OCI-LY7 (cell line): ENCODE measurements around the gene RNF144B. TPM values are rescaled to one million over a fixed set of nuclear protein-coding genes. Genes with fewer than 3 reads are reported as not detected.
A peak's percentile ranks its signal among the peaks of the same experiment; 100 is the strongest.

Source experiments
- BruUV-seq: library from RNA; stranded (reverse); fragments of 400-500 nt; replicated peaks from 2 replicates; lab custom pipeline; 2021; lab: Mats Ljungman, UMichigan
- CTCF ChIA-PET: fragments of 300-600 bp; sonication (Branson Sonifier 250); formaldehyde crosslinking; loops from one replicate; lab custom pipeline; 2022; ENCODE audit warnings: antibody characterized with exemption; ENCODE audit not compliant: unreplicated experiment; lab: Charles Lee
- POLR2A ChIA-PET: fragments of 300-600 bp; sonication (Branson Sonifier 250); formaldehyde crosslinking; loops from one replicate; lab custom pipeline; 2022; ENCODE audit warnings: antibody characterized with exemption; lab: Charles Lee
- DNase-seq: peaks from one replicate; pipeline ENCODE4 v3.0.0-alpha.2; 2015; ENCODE audit warnings: low spot score
- H2AFZ ChIP-seq: fragments of 200-600 bp; sonication (generic), shearing (Covaris generic); 2 replicates; pipeline ENCODE4 v1.6.1; 2014; ENCODE audit warnings: mild to moderate bottlenecking, antibody characterized with exemption, low read length, moderate library complexity
- H3K27ac ChIP-seq: fragments of 200-600 bp; sonication (generic); 2 replicates; pipeline ENCODE4 v1.5.1; 2014; ENCODE audit warnings: mixed run types, low read depth, mild to moderate bottlenecking, moderate library complexity, low read length, inconsistent platforms; ENCODE audit not compliant: poor library complexity, severe bottlenecking
- H3K36me3 ChIP-seq: fragments of 200-600 bp; sonication (generic); 2 replicates; pipeline ENCODE4 v1.6.1; 2014; ENCODE audit warnings: mild to moderate bottlenecking, antibody characterized with exemption, low read length, moderate library complexity, mixed read lengths; ENCODE audit not compliant: insufficient read depth
- H3K4me1 ChIP-seq: fragments of 200-600 bp; sonication (generic); 2 replicates; pipeline ENCODE4 v1.5.1; 2014; ENCODE audit warnings: mild to moderate bottlenecking, low read length; ENCODE audit not compliant: insufficient read depth, poor library complexity, severe bottlenecking
- H3K4me2 ChIP-seq: fragments of 200-600 bp; sonication (generic); 2 replicates; pipeline ENCODE4 v1.6.1; 2014; ENCODE audit warnings: mild to moderate bottlenecking, low read length
- H3K4me3 ChIP-seq: fragments of 200-600 bp; sonication (generic); 2 replicates; pipeline ENCODE4 v1.5.1; 2014; ENCODE audit warnings: mild to moderate bottlenecking, low read depth, low read length; ENCODE audit not compliant: poor library complexity, severe bottlenecking
- H3K79me2 ChIP-seq: fragments of 200-600 bp; sonication (generic); 2 replicates; pipeline ENCODE4 v1.6.1; 2016; ENCODE audit warnings: low read depth, mild to moderate bottlenecking, low read length, moderate library complexity, mixed read lengths; ENCODE audit not compliant: insufficient read depth
- H3K9me2 ChIP-seq: fragments of 200-600 bp; sonication (generic); 2 replicates; pipeline ENCODE4 v1.6.1; 2016; ENCODE audit warnings: mild to moderate bottlenecking, low read length, mixed read lengths; ENCODE audit not compliant: insufficient read depth
- H3K9me3 ChIP-seq: fragments of 200-600 bp; sonication (generic); 2 replicates; pipeline ENCODE4 v1.6.1; 2014; ENCODE audit warnings: mild to moderate bottlenecking, mixed run types, low read length, mixed read lengths
- H4K20me1 ChIP-seq: fragments of 200-600 bp; sonication (generic); 2 replicates; pipeline ENCODE4 v1.6.1; 2014; ENCODE audit warnings: mild to moderate bottlenecking, antibody characterized with exemption, low read length, moderate library complexity, mixed read lengths; ENCODE audit not compliant: insufficient read depth
- CTCF ChIP-seq: fragments of 200-600 bp; sonication (generic); conservative IDR thresholded peaks from 2 replicates; pipeline ENCODE4 v1.5.1; 2014; ENCODE audit warnings: mild to moderate bottlenecking, antibody characterized with exemption, low read length, moderate library complexity, mixed read lengths
- EZH2phosphoT487 ChIP-seq: fragments of 200-600 bp; sonication (generic); IDR thresholded peaks from 2 replicates; pipeline ENCODE4 v1.6.1; 2018; ENCODE audit warnings: low read depth, borderline replicate concordance, mild to moderate bottlenecking, mixed run types, antibody characterized with exemption, low read length, moderate library complexity, mixed read lengths
- intact Hi-C: fragments of 100-400 bp; cut with micrococcal nuclease; formaldehyde crosslinking; loops from one replicate; pipeline ENCODE4 v1.10.0; 2022; ENCODE audit not compliant: unreplicated experiment
- total RNA-seq, 2 experiments: library from RNA; depleted of rRNA in 1 of 2; stranded (reverse); fragments of >200 nt in 1 of 2; shearing (Covaris generic) in 1 of 2; gene quantifications; 2 replicates each; pipeline ENCODE4 v1.2.3, GENCODE V29; 2014 to 2022

The RNF144B gene
- total RNA-seq, 2 experiments from 2014 or later, result 83.4 to 151 TPM

GRCh38 chr6:18386298-18386976 is 713 bp upstream of the RNF144B start:
- Histone ChIP-seq H3K4me3 (peak overlapping the region; percentile 98), H3K4me2 (peak overlapping the region; percentile 94), H3K79me2 (peaks cover 58% of the 10 kb centered on the region), H3K9me2 (no peaks in the 10 kb centered on the region), H3K36me3 (peaks cover 45% of the 10 kb centered on the region), H3K27ac (peak overlapping the region; percentile 75), H4K20me1 (peaks cover 12% of the 10 kb centered on the region; the same call in 1 of the 2 replicates), H3K9me3 (peaks cover 13% of the 10 kb centered on the region; the same call in 1 of the 2 replicates), H3K4me1 (peaks cover 63% of the 10 kb centered on the region), H2AFZ (peak overlapping the region; percentile 68; the same call in 1 of the 2 replicates)
- peak; percentile 30 for DNase-seq
- CTCF ChIA-PET, result interaction anchor here (0.9 to 2.0 kb wide), 3 partner anchors 13 to 43 kb away, joined by 4 to 12 read pairs (median 6); no protein-coding TSS in a partner anchor
- POLR2A ChIA-PET, result interaction anchor here (0.7 to 7.3 kb wide), 26 partner anchors 7 to 844 kb away, joined by 3 to 160 read pairs (median 8); no protein-coding TSS in a partner anchor
- BruUV-seq, result TSS peak; percentile 81
- intact Hi-C loops, result loop anchor here (2.0 kb wide), 2 partner anchors 62 to 122 kb away; partner anchors contain the start of gene DEK
- TF ChIP-seq CTCF (no peak), EZH2phosphoT487 (no peak)

GRCh38 chr6:18388271-18388670 is 1.1 kb downstream of the RNF144B start:
- Histone ChIP-seq H2AFZ (no peak overlapping the region), H3K9me3 (peaks cover 13% of the 10 kb centered on the region; the same call in 1 of the 2 replicates), H3K4me1 (peaks cover 60% of the 10 kb centered on the region), H4K20me1 (peaks cover 14% of the 10 kb centered on the region; the same call in 1 of the 2 replicates), H3K9me2 (no peaks in the 10 kb centered on the region), H3K36me3 (peaks cover 61% of the 10 kb centered on the region), H3K27ac (peak overlapping the region; percentile 75), H3K4me2 (peak overlapping the region; percentile 94), H3K4me3 (peak overlapping the region; percentile 98), H3K79me2 (peaks cover 76% of the 10 kb centered on the region)
- POLR2A ChIA-PET, result interaction anchor here (1.3 to 7.3 kb wide), 6 partner anchors 12 to 59 kb away, joined by 4 to 160 read pairs (median 34); no protein-coding TSS in a partner anchor
- DNase-seq, result peak; percentile 34
- TF ChIP-seq EZH2phosphoT487 (no peak), CTCF (no peak)
- BruUV-seq, result TSS peak; percentile 59
- CTCF ChIA-PET, result no interaction called here
- intact Hi-C loops, result no loop called here
